ENCODE measurements around the gene CLCN5.
A peak's percentile ranks its signal among the peaks of the same experiment; 100 is the strongest.

The CLCN5 gene

DNA sequence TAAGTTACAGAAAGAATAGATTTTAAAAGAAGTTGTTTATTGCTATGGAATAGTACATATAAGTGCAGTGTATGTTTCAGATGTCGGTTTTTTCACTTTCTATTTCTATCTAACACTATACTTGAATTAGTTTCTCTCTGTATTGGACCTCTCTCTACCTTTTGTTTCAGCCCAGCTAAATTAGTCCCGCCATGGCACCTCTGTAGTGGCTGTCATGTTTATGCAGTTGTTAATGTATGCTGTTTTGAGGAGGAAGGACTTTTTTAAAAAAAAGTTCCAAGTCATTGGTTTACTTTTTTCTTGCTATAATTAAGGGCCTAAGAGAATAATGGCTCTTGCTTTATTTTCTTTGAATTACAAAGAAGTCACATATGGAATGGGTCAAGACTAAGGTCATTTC, 160.3 kb downstream of the CLCN5 start:
- TF ChIP-seq, protein P1, sequence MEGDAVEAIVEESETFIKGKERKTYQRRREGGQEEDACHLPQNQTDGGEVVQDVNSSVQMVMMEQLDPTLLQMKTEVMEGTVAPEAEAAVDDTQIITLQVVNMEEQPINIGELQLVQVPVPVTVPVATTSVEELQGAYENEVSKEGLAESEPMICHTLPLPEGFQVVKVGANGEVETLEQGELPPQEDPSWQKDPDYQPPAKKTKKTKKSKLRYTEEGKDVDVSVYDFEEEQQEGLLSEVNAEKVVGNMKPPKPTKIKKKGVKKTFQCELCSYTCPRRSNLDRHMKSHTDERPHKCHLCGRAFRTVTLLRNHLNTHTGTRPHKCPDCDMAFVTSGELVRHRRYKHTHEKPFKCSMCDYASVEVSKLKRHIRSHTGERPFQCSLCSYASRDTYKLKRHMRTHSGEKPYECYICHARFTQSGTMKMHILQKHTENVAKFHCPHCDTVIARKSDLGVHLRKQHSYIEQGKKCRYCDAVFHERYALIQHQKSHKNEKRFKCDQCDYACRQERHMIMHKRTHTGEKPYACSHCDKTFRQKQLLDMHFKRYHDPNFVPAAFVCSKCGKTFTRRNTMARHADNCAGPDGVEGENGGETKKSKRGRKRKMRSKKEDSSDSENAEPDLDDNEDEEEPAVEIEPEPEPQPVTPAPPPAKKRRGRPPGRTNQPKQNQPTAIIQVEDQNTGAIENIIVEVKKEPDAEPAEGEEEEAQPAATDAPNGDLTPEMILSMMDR (conservative IDR thresholded peaks at IDR 0.05), result no peak
- H3K27ac ChIP-seq, result no peak overlapping the region

DNA sequence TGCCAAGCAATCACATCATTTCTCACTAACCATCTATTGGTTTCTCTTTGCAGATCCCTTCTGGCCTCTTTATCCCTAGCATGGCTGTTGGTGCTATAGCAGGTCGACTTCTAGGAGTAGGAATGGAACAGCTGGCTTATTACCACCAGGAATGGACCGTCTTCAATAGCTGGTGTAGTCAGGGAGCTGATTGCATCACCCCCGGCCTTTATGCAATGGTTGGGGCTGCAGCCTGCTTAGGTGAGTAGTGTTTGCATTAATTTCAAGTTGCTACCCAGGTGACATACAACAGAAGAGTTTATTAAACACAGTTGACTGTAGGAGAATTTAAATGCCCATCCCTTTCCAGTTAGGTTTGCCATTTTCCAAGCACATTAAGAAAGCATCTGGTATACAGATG, 166.2 kb downstream of the CLCN5 start:
- H3K27ac ChIP-seq, result no peak overlapping the region
- TF ChIP-seq, protein P1 (conservative IDR thresholded peaks at IDR 0.05), result no peak

DNA sequence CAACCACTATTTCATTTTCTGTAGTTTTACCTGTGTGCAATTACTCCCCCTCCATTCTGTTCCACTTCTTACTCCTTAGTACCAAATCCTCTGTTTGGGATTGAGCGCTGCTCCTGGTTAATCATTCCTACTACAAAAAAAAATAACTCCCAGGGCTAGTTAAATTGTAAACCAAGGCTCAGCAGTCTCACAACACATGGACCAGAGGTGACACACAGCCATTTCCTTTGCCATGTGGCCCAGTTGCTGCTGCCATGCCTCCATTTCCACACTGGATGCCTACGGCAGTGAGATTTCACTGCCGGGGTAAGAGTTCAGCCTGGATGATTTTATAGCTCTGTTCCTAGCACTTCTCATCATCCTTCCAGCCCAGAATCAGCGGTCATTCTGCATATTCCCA, 171.2 kb downstream of the CLCN5 start:
- TF ChIP-seq, protein P1 (conservative IDR thresholded peaks at IDR 0.05), result no peak
- no peak overlapping the region for H3K27ac ChIP-seq

DNA sequence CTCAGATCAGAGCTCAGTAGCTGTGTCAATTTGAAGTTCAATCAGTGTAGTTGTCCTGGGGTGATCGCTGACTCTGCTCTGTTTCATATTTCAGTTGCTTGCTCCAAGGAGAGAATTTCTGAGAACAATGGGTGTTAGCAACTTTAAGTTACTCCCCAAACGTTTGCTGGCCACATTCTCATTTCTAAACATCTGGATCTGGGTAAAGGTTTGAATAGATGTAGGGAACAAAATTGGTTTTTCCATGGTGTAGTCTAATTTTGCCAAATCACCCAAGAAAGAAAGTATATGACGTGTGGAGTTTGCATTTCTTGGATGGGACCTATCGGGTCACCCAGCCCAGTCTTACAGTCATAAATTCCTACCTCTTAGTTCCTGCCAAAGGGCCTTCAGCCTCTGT, 174.7 kb downstream of the CLCN5 start:
- H3K27ac ChIP-seq, result no peak overlapping the region
- TF ChIP-seq, protein P1 (conservative IDR thresholded peaks at IDR 0.05), result no peak

DNA sequence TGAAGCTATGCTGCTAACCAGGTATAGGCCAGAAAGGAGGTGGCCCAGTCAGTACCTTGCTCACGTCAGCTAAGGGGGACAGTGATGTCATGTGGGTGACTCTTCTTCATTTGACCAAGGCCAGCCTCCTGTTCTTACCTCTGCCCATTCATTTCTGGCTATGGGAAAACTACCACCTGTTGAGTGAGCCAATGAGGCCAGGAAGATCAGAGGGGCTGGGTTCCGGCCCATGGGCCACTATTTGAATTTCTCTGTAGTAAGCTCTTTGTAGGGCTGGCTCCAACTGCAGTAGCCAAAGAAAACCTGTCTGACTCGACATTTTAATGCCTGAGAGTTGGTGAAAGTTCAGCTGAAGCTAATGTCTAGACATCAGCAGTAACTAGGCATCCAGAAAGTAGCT, 175.8 kb downstream of the CLCN5 start:
- H3K27ac ChIP-seq, result no peak overlapping the region
- TF ChIP-seq, protein P1 (conservative IDR thresholded peaks at IDR 0.05), result no peak

DNA sequence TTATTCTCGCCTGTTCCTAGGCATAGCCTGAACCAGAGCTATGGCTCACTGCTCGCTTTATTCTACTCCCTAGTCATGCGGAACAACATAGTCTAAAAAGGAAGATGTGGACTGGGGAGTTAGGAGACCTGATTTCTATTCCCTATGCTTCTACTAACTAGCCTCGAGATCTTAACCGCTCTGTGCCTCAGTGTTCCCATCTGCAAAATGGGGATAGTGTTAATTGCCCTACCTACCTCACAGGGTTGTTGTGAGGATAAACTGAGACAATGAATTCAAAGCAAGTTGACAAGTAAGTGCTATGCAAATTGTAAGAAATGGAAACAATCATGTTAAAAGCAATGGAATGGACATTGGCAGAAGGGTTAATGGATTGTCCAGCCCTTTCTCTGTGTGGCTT, 176.4 kb downstream of the CLCN5 start:
- H3K27ac ChIP-seq, result no peak overlapping the region
- TF ChIP-seq, protein P1 (conservative IDR thresholded peaks at IDR 0.05), result no peak

DNA sequence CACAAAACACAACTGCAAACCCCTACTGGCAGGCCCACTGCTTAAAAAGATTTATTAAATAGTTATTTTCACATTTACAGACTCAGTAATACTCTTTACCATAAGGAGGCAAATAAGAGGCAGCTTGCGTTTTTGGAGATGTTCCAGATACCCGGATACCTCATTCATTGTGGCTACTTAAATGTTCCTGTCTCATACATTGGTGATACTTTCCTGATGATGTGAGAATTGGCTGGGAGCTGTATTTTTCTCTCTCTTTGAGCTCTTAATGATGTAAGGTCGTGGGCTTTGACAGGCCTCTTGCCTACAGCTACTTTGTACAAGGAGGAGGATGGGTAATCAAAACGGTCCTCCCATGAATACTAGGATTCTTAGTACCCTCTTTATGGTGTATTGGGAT, 176.9 kb downstream of the CLCN5 start:
- no peak overlapping the region for H3K27ac ChIP-seq
- TF ChIP-seq, protein P1 (conservative IDR thresholded peaks at IDR 0.05), result no peak

DNA sequence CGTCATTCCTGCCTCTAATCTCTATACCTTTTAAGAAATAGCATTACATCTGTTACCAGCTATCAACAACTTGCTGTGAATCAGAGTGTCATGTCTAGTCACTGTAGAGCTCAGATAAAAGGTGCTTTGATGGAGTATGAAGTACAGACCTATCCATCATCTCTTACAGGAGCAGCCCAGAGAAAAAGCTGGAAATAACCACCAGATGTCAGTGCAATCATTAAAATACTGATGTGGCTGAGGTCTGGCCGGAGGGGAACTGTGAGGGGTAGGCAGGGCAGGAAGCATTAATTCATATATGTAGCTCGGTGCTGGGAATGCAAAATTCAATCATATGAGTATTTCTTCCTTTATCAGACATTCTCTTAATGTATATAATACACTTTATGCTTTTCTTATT, 177.8 kb downstream of the CLCN5 start:
- no peak overlapping the region for H3K27ac ChIP-seq
- TF ChIP-seq, protein P1 (conservative IDR thresholded peaks at IDR 0.05), result peak; percentile 50
